Glutamatergic neuron (in vitro differentiated cells): ENCODE results near the gene CRACDL. TPM values are rescaled to one million over a fixed set of nuclear protein-coding genes. Genes with fewer than 3 reads are reported as not detected.
A peak's percentile ranks its signal among the peaks of the same experiment; 100 is the strongest.

ENCODE experiments used
- DNase-seq: peaks from one replicate; pipeline ENCODE4 v3.0.0; 2022
- H3K27ac Mint-ChIP-seq: one replicate; pipeline ENCODE4 v1.8.0; 2020; ENCODE audit warnings: mild to moderate bottlenecking, mixed read lengths, inconsistent platforms; ENCODE audit not compliant: unreplicated experiment
- H3K27me3 Mint-ChIP-seq: one replicate; pipeline ENCODE4 v1.8.0; 2020; ENCODE audit warnings: mild to moderate bottlenecking, moderate library complexity, mixed read lengths, inconsistent platforms; ENCODE audit not compliant: unreplicated experiment
- H3K36me3 Mint-ChIP-seq: one replicate; pipeline ENCODE4 v1.8.0; 2020; ENCODE audit warnings: mild to moderate bottlenecking, mixed read lengths, inconsistent platforms; ENCODE audit not compliant: unreplicated experiment
- H3K4me1 Mint-ChIP-seq: one replicate; pipeline ENCODE4 v1.8.0; 2020; ENCODE audit warnings: mild to moderate bottlenecking, low read depth, mixed read lengths, inconsistent platforms; ENCODE audit not compliant: unreplicated experiment
- H3K4me3 Mint-ChIP-seq: one replicate; pipeline ENCODE4 v1.8.0; 2020; ENCODE audit warnings: mild to moderate bottlenecking, mixed read lengths, inconsistent platforms; ENCODE audit not compliant: unreplicated experiment
- H3K9me3 Mint-ChIP-seq: one replicate; pipeline ENCODE4 v1.8.0; 2020; ENCODE audit warnings: mild to moderate bottlenecking, moderate library complexity, mixed read lengths, inconsistent platforms; ENCODE audit not compliant: unreplicated experiment
- total RNA-seq: library from RNA; stranded (reverse); fragmentation: NEBNext Ultra II Directional; extraction: Animal tissue kit (Norgen Biotek cat#: 25700); gene quantifications from one replicate; pipeline ENCODE4 v1.2.1, GENCODE V29; 2021; ENCODE audit not compliant: unreplicated experiment
- TF ChIP-seq, protein P1 (sequence below): fragments of 200-600 bp; sonication (generic); IDR thresholded peaks from one replicate; pipeline ENCODE4 v1.5.0; 2021; ENCODE audit not compliant: partially characterized antibody, unreplicated experiment

CRACDL gene
- total RNA-seq, 1 donor from 2014 or later, result 2.1 TPM

DNA sequence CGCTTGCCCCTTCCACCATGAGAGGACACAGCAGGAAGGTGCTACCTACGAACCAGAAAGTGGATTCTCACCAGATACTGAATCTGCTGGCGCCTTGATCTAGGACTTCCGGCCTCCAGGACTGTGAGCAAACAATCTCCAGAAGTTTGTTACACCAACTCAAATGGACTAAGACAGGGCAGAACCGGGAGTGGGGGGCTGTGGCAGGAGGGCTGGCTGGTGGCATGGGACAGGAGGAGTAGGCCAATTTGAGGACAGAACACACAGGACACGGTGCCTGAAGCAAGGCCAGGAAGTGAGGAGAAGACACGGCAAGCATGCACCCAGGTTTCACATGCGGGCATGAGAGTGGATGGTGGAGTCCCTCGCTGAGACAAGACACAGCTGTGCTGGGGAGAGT, 40.1 kb downstream of the CRACDL start:
- H3K27me3 Mint-ChIP-seq, result peaks cover 11% of the 10 kb centered on the region
- H3K4me3 Mint-ChIP-seq, result no peak overlapping the region
- H3K36me3 Mint-ChIP-seq, result peaks cover 4% of the 10 kb centered on the region
- TF ChIP-seq, protein P1, sequence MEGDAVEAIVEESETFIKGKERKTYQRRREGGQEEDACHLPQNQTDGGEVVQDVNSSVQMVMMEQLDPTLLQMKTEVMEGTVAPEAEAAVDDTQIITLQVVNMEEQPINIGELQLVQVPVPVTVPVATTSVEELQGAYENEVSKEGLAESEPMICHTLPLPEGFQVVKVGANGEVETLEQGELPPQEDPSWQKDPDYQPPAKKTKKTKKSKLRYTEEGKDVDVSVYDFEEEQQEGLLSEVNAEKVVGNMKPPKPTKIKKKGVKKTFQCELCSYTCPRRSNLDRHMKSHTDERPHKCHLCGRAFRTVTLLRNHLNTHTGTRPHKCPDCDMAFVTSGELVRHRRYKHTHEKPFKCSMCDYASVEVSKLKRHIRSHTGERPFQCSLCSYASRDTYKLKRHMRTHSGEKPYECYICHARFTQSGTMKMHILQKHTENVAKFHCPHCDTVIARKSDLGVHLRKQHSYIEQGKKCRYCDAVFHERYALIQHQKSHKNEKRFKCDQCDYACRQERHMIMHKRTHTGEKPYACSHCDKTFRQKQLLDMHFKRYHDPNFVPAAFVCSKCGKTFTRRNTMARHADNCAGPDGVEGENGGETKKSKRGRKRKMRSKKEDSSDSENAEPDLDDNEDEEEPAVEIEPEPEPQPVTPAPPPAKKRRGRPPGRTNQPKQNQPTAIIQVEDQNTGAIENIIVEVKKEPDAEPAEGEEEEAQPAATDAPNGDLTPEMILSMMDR, result no peak
- peaks cover 29% of the 10 kb centered on the region for H3K4me1 Mint-ChIP-seq
- H3K27ac Mint-ChIP-seq, result peak overlapping the region; percentile 81
- peaks cover 6% of the 10 kb centered on the region for H3K9me3 Mint-ChIP-seq
- DNase-seq, result no peak

DNA sequence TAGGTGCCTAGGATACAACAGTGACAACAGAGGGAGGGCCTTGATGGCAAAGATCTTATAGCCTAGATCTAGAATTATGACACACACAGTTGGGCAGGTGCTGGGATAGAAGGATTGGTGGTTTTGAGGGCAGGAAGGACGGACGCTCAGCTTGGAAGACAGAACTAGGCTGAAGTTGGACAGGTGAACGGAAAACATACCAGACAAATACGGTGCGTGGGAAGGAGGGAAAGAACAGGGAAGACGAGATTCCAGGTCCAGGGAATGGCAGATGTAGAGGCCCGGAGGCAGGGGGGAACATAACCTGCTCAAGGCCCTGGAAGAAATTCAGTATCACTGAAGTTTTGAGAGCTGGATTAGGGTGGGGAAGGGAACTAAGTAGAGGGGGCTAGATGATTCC, 40.8 kb downstream of the CRACDL start:
- no peak for DNase-seq
- Mint-ChIP-seq H3K9me3 (peaks cover 6% of the 10 kb centered on the region), H3K4me3 (no peak overlapping the region), H3K36me3 (peaks cover 7% of the 10 kb centered on the region), H3K27me3 (peaks cover 11% of the 10 kb centered on the region), H3K27ac (no peak overlapping the region), H3K4me1 (peaks cover 29% of the 10 kb centered on the region)
- TF ChIP-seq, protein P1, result no peak

DNA sequence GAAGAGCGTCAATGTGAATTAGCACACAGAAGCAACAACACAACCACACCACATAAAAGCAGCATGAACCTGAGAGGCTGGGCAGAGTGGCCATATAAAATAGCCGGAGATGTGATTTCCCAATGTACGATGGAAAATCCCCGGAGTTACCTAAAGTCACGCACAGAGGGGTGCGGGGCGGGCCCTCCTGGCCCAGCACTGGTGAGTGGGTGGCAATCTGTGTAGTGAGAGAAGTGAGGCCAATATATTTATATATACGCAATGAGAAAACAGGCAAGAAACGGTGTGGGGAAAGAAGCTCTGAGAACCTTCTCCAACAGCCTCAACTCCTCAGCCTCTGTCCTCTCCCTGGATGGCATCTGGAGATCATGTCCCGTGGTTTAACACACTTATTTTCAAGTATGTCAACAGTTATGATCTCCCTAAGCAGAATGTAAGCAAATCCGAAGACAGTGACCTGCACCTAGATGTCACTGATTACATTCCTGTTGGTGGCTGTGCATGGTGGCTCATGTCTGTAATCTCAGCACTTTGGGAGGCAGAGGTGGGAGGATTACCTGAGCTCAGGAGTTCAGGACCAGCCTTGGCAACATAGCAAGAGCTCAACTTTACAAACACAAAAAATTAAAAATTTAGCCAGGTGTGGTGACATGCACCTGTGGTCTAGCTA, 41.6 kb downstream of the CRACDL start:
- H3K27ac Mint-ChIP-seq, result no peak overlapping the region
- TF ChIP-seq, protein P1, result no peak
- peaks cover 5% of the 10 kb centered on the region for H3K9me3 Mint-ChIP-seq
- peaks cover 10% of the 10 kb centered on the region for H3K27me3 Mint-ChIP-seq
- H3K36me3 Mint-ChIP-seq, result peaks cover 14% of the 10 kb centered on the region
- H3K4me1 Mint-ChIP-seq, result peaks cover 29% of the 10 kb centered on the region
- DNase-seq, result no peak
- no peak overlapping the region for H3K4me3 Mint-ChIP-seq

DNA sequence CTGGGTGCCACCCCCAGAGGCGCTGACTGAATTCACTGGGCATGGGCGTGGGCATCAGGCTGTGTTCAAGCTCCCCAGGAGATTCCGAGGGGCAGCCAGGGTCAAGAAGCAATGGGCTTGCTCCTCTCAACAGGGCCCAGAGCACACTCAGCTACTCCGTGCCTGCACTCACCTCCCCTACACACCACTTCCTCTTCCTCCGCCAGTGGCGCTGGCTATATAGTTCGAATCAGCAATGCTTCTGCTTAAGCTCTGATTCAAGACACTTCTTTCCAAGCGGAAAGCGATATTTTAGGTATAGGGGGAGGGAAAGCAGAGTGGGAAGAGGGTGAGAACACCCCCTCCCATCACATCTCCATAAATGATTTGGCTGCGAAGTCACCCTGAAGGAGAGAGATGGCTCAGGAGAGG, 42.1 kb downstream of the CRACDL start:
- H3K4me1 Mint-ChIP-seq, result peaks cover 23% of the 10 kb centered on the region

DNA sequence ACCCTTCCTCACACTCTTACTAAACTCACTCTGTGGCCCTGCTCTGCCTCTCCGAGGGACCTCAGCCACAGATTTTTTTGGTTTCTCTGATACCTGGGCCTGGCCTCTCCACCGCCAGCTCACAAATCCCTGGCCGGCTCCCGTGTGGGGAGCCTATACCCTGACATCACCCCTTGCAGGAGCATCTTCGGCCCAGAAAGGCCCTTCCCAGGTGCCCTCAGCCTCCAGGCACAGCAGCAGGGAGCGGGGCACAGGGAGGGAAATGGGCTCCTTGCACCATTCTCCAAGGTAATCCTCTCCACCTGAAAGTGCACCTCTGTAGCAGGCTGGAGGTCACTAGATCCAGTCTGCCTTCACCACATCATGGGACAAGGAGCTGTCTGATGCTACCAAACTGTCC, 43.2 kb downstream of the CRACDL start:
- Mint-ChIP-seq H3K4me3 (no peak overlapping the region), H3K27ac (no peak overlapping the region), H3K4me1 (peaks cover 16% of the 10 kb centered on the region), H3K36me3 (peaks cover 15% of the 10 kb centered on the region), H3K9me3 (no peaks in the 10 kb centered on the region), H3K27me3 (no peaks in the 10 kb centered on the region)
- no peak for DNase-seq
- TF ChIP-seq, protein P1, result no peak

More for the DNA sequence above, 42.1 kb downstream of the CRACDL start:
- DNase-seq, result no peak
- Mint-ChIP-seq H3K9me3 (peaks cover 2% of the 10 kb centered on the region), H3K36me3 (peaks cover 15% of the 10 kb centered on the region), H3K27me3 (peaks cover 6% of the 10 kb centered on the region), H3K4me3 (no peak overlapping the region), H3K27ac (no peak overlapping the region)
- TF ChIP-seq, protein P1, result no peak
